ENCODE data around the gene DOCK10.

DOCK10 gene

GRCh38 chr2:225009768-225010167 is 32.5 kb downstream of the DOCK10 start:
- DNase-seq, result no peak

- DNase-seq, result peak; percentile 6 to 41
These were observed 33.3 kb downstream of the DOCK10 start for GRCh38 chr2:225008935-225009334.

DNA sequence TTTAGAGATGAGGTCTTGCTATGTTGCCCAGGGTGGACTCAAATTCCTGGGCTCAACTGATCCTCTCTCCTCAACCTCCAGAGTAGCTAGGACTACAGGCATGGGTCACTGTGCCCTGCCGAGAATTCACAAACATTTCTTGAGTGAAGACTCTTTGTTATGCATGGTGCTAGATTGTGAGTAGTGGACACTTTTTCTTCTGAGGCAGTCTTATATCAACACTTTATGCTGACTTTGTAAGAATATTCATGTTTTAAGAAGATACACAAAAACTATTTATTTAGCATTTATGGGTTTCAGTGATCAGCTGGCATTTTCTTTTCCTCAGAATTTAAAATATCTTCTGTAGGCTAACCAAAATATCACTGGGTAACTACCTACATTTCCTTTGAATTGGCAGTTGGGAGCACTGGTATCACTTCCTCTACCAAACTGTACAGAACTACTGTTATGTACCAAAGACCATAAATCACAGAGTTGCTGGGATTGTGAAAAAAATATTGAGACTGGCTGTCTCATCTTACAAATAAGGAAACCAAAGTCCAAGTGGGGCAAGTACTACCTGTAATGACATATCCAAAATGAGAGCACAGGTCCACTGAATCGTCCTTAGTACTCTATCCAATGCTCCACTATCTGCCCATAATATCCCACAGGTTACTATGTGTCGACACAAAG is 34.0 kb downstream of the DOCK10 start:
- no peak for DNase-seq

GRCh38 chr2:225006730-225007129 is 35.5 kb downstream of the DOCK10 start:
- no peak for DNase-seq

GRCh38 chr2:225004597-225004996 is 37.7 kb downstream of the DOCK10 start:
- no peak for DNase-seq

- DNase-seq, result peak in 1 of 2 experiments; percentile 36
These were observed 39.6 kb downstream of the DOCK10 start for GRCh38 chr2:225002656-225003045.

DNA sequence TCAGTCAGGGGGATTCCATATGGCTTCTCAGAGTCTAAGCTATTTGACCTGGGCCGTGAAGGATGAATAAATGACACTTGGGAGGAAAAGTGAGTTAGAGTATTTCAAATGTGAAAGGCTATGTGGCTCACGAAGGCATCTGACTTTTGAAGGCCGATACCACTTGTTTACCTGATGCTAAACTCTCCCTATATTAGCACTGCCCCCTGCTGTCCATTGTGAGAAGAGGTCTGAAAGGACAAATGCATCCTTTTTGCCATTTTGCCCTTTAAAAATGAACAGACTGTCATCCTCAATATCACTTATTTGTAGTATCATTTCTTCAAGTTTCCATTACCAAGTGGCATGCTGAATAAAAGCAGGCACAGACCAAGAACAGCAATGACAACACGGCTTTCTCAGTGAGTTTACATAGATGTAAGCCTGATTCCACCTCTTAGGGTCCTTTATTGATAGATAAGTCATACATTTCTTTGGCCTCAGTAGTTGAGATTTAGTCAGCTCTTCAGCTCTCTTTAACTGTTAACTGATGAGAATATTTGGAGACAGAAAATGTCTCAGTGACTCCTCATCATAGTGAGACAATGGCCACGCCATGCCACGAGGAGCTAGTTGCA is 40.1 kb downstream of the DOCK10 start:
- peak; percentile 67 to 73 for DNase-seq

- DNase-seq, result no peak
These were observed 42.5 kb downstream of the DOCK10 start for GRCh38 chr2:224999754-225000153.

DNA sequence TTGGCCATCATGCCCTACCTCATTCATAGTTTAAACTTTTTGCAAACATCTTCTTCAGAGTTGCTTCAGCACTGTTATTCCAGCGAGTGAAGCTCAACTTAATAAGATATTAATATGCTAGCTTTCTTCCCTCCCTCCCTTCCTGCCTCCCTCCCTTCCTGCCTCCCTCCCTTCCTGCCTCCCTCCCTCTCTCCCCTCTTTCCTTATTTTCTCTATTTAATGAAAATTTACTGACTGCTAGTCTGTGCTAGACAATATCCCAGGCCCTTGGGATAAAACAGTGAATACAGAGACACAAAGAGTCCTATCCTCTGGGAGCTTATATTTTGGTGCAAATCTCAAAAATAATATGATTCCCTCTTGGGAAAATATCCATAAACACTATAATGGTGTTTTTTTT is 42.9 kb downstream of the DOCK10 start:
- DNase-seq, result no peak

DNA sequence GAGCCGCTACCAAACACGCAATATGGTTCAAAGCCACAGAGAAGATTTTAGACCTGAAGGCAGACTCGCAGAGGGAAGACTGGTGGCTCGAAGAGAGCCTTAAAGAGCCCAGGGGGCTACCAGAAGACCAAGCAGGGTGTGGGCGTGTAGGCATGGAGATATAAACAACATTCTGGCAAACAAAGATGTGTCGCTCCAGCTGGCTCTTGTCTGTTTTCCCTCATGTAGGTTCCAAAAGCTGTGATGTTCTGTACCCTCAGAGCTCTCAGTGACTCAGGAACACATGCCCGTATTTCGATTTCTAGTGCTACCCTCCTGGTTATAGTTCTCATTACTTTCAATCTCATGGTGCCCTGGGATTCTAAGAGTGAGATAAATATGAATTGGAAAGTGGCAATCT is 44.5 kb downstream of the DOCK10 start:
- DNase-seq, result no peak

- no peak for DNase-seq
These were observed 46.8 kb downstream of the DOCK10 start for GRCh38 chr2:224995419-224995818.

DNA sequence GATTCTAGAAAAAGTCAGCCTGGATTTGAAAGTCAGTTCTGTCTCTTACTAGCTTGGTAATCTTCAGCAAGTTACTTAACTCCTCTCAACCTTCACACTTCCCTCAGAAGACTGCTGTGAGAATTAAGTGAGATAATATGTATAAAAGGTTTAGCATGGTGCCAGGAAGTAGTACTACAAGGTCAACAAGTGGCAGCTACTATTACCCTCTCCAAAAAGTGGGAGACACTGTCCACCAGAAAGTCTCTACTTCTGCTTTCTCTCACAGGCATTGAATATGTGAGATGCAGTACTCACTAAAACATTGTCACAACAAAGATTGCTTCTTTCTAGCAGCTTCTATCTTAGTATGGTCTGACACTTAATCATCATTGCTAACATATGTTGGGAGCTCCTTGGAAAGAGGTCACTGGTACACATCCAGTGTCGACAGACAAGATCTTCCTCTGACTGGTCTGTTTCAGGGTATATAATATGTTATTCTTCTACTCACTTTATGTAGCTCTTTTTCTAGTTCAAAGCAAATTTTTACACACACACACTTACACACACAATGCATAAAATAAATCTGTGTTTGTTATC is 47.9 kb downstream of the DOCK10 start:
- DNase-seq, result no peak

GRCh38 chr2:224990710-224991109 is 51.6 kb downstream of the DOCK10 start:
- no peak for DNase-seq

GRCh38 chr2:224987733-224988132 is 54.5 kb downstream of the DOCK10 start:
- DNase-seq, result no peak

DNA sequence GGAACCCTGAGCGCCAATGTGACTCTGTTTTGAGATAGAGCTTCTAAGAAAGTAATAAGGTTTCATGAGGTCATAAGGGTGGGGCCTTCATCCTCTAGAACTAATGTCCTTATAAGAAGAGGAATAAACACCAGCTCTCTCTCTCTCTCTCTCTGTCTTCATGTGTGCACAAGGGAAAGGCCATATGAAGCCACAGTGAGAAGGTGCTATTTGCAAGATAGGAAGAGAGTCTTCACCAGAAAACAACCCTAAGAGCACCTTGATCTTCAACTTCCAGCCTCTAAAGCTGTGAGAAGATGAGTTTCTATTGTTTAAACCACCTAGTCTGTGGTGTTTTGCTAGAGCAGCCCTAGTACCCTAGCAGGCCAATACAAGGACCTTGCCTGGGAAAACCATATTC is 55.8 kb downstream of the DOCK10 start:
- DNase-seq, result no peak

- no peak for DNase-seq
These were observed 57.6 kb downstream of the DOCK10 start for GRCh38 chr2:224984637-224985036.

DNA sequence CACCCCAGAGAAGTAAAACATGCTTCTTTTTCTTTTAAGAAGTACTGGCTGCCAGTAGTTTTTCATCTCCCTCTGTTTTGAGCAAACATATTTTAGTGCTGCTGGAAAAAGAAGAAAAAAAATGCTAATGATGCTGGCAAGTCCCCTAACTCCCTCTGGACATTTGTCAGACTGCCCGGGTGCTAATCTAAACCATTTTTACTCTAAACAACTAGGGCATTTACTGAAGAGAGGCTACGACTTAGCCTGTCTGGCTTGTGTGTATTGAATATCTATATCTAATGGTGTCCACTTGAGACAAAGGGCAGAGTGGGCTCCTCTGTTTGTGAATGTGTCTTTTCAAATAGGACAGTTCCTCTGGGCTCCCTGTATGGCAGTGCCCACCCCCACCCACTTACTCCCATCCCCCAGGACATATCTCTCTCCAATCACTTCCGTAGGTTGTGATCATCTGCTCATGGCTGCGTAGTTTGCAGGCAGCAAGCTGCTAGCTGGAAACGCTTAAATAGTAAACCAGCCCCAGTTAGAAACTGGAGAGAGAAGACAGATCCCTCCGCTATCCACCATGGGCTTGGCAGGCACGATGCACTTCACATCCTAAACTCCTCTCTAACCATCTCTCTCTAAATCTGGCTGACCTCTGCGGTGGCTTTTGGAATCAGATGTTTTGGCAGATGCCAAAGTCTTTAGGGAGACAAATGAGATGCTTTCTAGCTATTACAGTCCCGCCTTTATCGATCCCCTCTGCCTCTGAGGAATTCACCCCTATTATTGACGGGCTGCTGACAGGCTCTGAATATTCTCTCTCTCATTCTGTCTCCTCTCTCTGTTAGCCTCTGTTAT is 58.3 kb downstream of the DOCK10 start:
- DNase-seq, result peak; percentile 29 to 59

GRCh38 chr2:224982910-224983711 is 59.2 kb downstream of the DOCK10 start:
- DNase-seq, result peak in 1 of 2 experiments; percentile 76

- peak; percentile 48 to 69 for DNase-seq
These were observed 60.0 kb downstream of the DOCK10 start for GRCh38 chr2:224982226-224982625.

GRCh38 chr2:224976629-224977525 is 65.4 kb downstream of the DOCK10 start:
- no peak for DNase-seq

GRCh38 chr2:224975761-224976160 is 66.5 kb downstream of the DOCK10 start:
- no peak for DNase-seq
